OCI-LY7 (cell line): ENCODE data around the gene SYVN1. TPM values are rescaled to one million over a fixed set of nuclear protein-coding genes. Genes with fewer than 3 reads are reported as not detected.
A peak's percentile ranks its signal among the peaks of the same experiment; 100 is the strongest.

Experiments used
- BruUV-seq: library from RNA; stranded (reverse); fragments of 400-500 nt; replicated peaks from 2 replicates; lab custom pipeline; 2021; lab: Mats Ljungman, UMichigan
- CTCF ChIA-PET: fragments of 300-600 bp; sonication (Branson Sonifier 250); formaldehyde crosslinking; loops from one replicate; lab custom pipeline; 2022; ENCODE audit warnings: antibody characterized with exemption; ENCODE audit not compliant: unreplicated experiment; lab: Charles Lee
- POLR2A ChIA-PET: fragments of 300-600 bp; sonication (Branson Sonifier 250); formaldehyde crosslinking; loops from one replicate; lab custom pipeline; 2022; ENCODE audit warnings: antibody characterized with exemption; lab: Charles Lee
- DNase-seq: peaks from one replicate; pipeline ENCODE4 v3.0.0-alpha.2; 2015; ENCODE audit warnings: low spot score
- H2AFZ ChIP-seq: fragments of 200-600 bp; sonication (generic), shearing (Covaris generic); 2 replicates; pipeline ENCODE4 v1.6.1; 2014; ENCODE audit warnings: mild to moderate bottlenecking, antibody characterized with exemption, low read length, moderate library complexity
- H3K27ac ChIP-seq: fragments of 200-600 bp; sonication (generic); 2 replicates; pipeline ENCODE4 v1.5.1; 2014; ENCODE audit warnings: mixed run types, low read depth, mild to moderate bottlenecking, moderate library complexity, low read length, inconsistent platforms; ENCODE audit not compliant: poor library complexity, severe bottlenecking
- H3K36me3 ChIP-seq: fragments of 200-600 bp; sonication (generic); 2 replicates; pipeline ENCODE4 v1.6.1; 2014; ENCODE audit warnings: mild to moderate bottlenecking, antibody characterized with exemption, low read length, moderate library complexity, mixed read lengths; ENCODE audit not compliant: insufficient read depth
- H3K4me1 ChIP-seq: fragments of 200-600 bp; sonication (generic); 2 replicates; pipeline ENCODE4 v1.5.1; 2014; ENCODE audit warnings: mild to moderate bottlenecking, low read length; ENCODE audit not compliant: insufficient read depth, poor library complexity, severe bottlenecking
- H3K4me2 ChIP-seq: fragments of 200-600 bp; sonication (generic); 2 replicates; pipeline ENCODE4 v1.6.1; 2014; ENCODE audit warnings: mild to moderate bottlenecking, low read length
- H3K4me3 ChIP-seq: fragments of 200-600 bp; sonication (generic); 2 replicates; pipeline ENCODE4 v1.5.1; 2014; ENCODE audit warnings: mild to moderate bottlenecking, low read depth, low read length; ENCODE audit not compliant: poor library complexity, severe bottlenecking
- H3K79me2 ChIP-seq: fragments of 200-600 bp; sonication (generic); 2 replicates; pipeline ENCODE4 v1.6.1; 2016; ENCODE audit warnings: low read depth, mild to moderate bottlenecking, low read length, moderate library complexity, mixed read lengths; ENCODE audit not compliant: insufficient read depth
- H3K9me2 ChIP-seq: fragments of 200-600 bp; sonication (generic); 2 replicates; pipeline ENCODE4 v1.6.1; 2016; ENCODE audit warnings: mild to moderate bottlenecking, low read length, mixed read lengths; ENCODE audit not compliant: insufficient read depth
- H3K9me3 ChIP-seq: fragments of 200-600 bp; sonication (generic); 2 replicates; pipeline ENCODE4 v1.6.1; 2014; ENCODE audit warnings: mild to moderate bottlenecking, mixed run types, low read length, mixed read lengths
- H4K20me1 ChIP-seq: fragments of 200-600 bp; sonication (generic); 2 replicates; pipeline ENCODE4 v1.6.1; 2014; ENCODE audit warnings: mild to moderate bottlenecking, antibody characterized with exemption, low read length, moderate library complexity, mixed read lengths; ENCODE audit not compliant: insufficient read depth
- EZH2phosphoT487 ChIP-seq: fragments of 200-600 bp; sonication (generic); IDR thresholded peaks from 2 replicates; pipeline ENCODE4 v1.6.1; 2018; ENCODE audit warnings: low read depth, borderline replicate concordance, mild to moderate bottlenecking, mixed run types, antibody characterized with exemption, low read length, moderate library complexity, mixed read lengths
- intact Hi-C: fragments of 100-400 bp; cut with micrococcal nuclease; formaldehyde crosslinking; loops from one replicate; pipeline ENCODE4 v1.10.0; 2022; ENCODE audit not compliant: unreplicated experiment
- total RNA-seq, 2 experiments: library from RNA; depleted of rRNA in 1 of 2; stranded (reverse); fragments of >200 nt in 1 of 2; shearing (Covaris generic) in 1 of 2; gene quantifications; 2 replicates each; pipeline ENCODE4 v1.2.3, GENCODE V29; 2014 to 2022
- TF ChIP-seq, protein P1 (sequence below): fragments of 200-600 bp; sonication (generic); conservative IDR thresholded peaks from 2 replicates; pipeline ENCODE4 v1.5.1; 2014; ENCODE audit warnings: mild to moderate bottlenecking, antibody characterized with exemption, low read length, moderate library complexity, mixed read lengths

The SYVN1 gene
- total RNA-seq, 2 experiments from 2014 or later, result 134 to 310 TPM

DNA sequence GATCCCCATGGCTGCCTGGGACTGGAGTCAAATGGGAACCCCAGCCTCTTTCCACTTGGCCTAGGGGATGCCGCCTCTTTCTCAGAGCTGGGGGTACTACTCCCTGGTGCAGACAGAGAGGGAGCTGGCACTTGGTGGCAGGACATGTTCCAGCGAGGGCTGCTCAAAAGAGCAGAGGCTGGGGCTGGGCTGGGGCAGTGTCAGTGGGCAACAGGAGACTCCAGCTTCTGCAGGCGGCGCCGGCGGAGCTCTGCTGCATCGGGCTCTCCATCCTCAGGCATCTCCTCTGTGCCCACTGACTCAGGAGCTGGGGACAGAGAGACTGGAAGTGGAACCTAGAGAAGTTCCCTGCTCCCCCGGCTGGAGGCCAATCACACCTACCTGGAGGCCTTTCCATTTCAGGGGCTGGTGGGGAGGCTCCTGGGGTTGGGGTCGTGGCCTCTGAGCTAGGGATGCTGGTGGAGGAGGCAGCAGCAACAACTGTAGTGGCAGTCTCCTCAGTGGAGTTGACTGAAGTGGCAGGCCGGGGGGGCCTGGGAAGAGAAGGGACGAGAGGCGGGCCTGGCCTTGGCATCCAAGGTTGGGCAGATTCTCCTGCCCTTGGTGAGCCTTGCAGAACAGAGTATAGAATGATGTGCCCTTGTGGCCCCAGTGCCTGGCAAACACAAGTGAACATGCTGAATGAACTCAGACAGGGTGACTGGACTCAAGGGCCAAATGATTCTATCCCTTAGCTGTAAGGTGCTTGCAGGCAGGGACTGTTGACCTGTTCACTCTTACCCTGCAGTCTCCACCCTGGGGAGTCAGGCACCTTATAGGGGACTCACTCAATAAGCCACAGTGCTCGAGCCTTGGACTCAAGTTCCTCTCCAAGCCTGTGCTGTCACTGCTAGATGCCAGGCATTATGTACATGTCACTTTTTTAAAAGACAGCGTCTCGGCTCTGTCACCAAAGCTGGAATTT lies 5.9 kb downstream of the SYVN1 start:
- POLR2A ChIA-PET, result interaction anchor here (0.6 kb wide), 1 partner anchor 51 kb away, joined by 4 read pairs; no protein-coding TSS in a partner anchor

GRCh38 chr11:65127473-65128181 lies 6.7 kb downstream of the SYVN1 start:
- no peak overlapping the region for H3K4me3 ChIP-seq
- intact Hi-C loops, result no loop called here
- H3K9me3 ChIP-seq, result no peaks in the 10 kb centered on the region
- H4K20me1 ChIP-seq, result no peaks in the 10 kb centered on the region
- peaks cover 63% of the 10 kb centered on the region for H3K4me1 ChIP-seq
- no peak overlapping the region; the same call in 1 of the 2 replicates for H3K4me2 ChIP-seq
- peak overlapping the region; percentile 98 for H3K27ac ChIP-seq
- peaks cover 57% of the 10 kb centered on the region for H3K79me2 ChIP-seq
- no peak overlapping the region for H2AFZ ChIP-seq
- ChIA-PET CTCF (no interaction called here), POLR2A (no interaction called here)
- TF ChIP-seq, protein P1, sequence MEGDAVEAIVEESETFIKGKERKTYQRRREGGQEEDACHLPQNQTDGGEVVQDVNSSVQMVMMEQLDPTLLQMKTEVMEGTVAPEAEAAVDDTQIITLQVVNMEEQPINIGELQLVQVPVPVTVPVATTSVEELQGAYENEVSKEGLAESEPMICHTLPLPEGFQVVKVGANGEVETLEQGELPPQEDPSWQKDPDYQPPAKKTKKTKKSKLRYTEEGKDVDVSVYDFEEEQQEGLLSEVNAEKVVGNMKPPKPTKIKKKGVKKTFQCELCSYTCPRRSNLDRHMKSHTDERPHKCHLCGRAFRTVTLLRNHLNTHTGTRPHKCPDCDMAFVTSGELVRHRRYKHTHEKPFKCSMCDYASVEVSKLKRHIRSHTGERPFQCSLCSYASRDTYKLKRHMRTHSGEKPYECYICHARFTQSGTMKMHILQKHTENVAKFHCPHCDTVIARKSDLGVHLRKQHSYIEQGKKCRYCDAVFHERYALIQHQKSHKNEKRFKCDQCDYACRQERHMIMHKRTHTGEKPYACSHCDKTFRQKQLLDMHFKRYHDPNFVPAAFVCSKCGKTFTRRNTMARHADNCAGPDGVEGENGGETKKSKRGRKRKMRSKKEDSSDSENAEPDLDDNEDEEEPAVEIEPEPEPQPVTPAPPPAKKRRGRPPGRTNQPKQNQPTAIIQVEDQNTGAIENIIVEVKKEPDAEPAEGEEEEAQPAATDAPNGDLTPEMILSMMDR, result no peak
- TF ChIP-seq EZH2phosphoT487, result no peak
- BruUV-seq, result TSS peak; percentile 27
- H3K9me2 ChIP-seq, result no peaks in the 10 kb centered on the region
- H3K36me3 ChIP-seq, result peaks cover 87% of the 10 kb centered on the region
- no peak for DNase-seq

More for the DNA sequence above, 5.9 kb downstream of the SYVN1 start:
- Histone ChIP-seq H3K27ac (peak overlapping the region; percentile 98), H4K20me1 (no peaks in the 10 kb centered on the region), H3K4me2 (peak overlapping the region; percentile 99; the same call in 1 of the 2 replicates), H3K36me3 (peaks cover 92% of the 10 kb centered on the region), H3K9me3 (no peaks in the 10 kb centered on the region), H3K4me1 (peaks cover 56% of the 10 kb centered on the region), H3K79me2 (peaks cover 55% of the 10 kb centered on the region), H2AFZ (no peak overlapping the region), H3K4me3 (no peak overlapping the region), H3K9me2 (no peaks in the 10 kb centered on the region)
- intact Hi-C loops, result no loop called here
- CTCF ChIA-PET, result no interaction called here
- no peak for DNase-seq
- no TSS peak for BruUV-seq
- TF ChIP-seq, protein P1, result no peak
- no peak for TF ChIP-seq EZH2phosphoT487
